ENCODE data around the gene SCN2B. TPM values are rescaled to one million over a fixed set of nuclear protein-coding genes. Genes with fewer than 3 reads are reported as not detected.

SCN2B gene
- total and polyA plus RNA-seq, 10 of the 15 experiments (the other 5 are each of a cell fraction or from before 2014, with no cell fraction given): 0.01 TPM; not detected in 9

GRCh38 chr11:118136801-118137200 is 39.6 kb downstream of the SCN2B start (continued):
- TF ChIP-seq CREM (IDR thresholded peaks at IDR 0.05; ENCODE audit: low read depth) (no peak), NFYB (IDR thresholded peaks at IDR 0.05; ENCODE audit: insufficient read depth, low read depth, low read length) (no peak)

DNA sequence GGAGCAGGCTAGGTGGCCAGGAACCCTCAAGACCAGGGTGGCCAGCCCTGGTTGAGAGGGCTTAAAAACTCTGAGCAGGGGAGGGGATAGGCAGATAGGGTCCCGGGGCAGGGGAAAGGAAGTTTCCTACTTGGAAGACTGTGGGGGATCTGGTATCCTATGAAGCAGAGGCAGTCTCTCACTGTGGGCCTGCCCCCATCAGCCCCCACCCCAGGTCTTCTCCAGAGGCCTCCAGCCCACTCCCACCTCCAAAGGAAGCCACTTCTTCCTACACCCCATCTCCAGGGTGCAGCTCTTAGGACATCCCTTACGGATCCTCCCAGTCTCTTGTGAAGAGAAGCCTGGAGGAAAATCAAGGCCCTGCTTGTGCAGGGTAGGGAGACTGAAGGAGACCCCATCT is 40.1 kb downstream of the SCN2B start:
- no peak overlapping the region for H3K27ac ChIP-seq (ENCODE audit: control insufficient read depth, insufficient read depth)
- peaks cover 3% of the 10 kb centered on the region in 2 experiments; a peak in 3 of 4 replicates for H3K27me3 ChIP-seq (replicated peaks in 1 of 2; ENCODE audit: control insufficient read depth in 2 of 2, insufficient read depth in 2 of 2, low read length in 1 of 2)
- FAIRE-seq: no peak
- H3K36me3 ChIP-seq (ENCODE audit: control insufficient read depth in 2 of 2, insufficient read depth in 2 of 2, low read length in 1 of 2): no peaks in the 10 kb centered on the region
- no peak for DNase-seq (ENCODE audit: low read depth, low spot score)
- H3K79me2 ChIP-seq (ENCODE audit: control insufficient read depth, insufficient read depth, low read length): no peaks in the 10 kb centered on the region
- 38% methylated on average over 1 of the region's 2 CpGs for WGBS (ENCODE audit: insufficient coverage, insufficient replicate concordance, low lambda C conversion rate, missing lambda C conversion rate)
- no peaks in the 10 kb centered on the region for H3K4me1 ChIP-seq (ENCODE audit: control insufficient read depth, insufficient read depth, low read length)
- in situ Hi-C loops (cut with MboI) (no loop called here), intact Hi-C loops (cut with micrococcal nuclease; ENCODE audit: unreplicated experiment) (no loop called here)
- no peak for TF ChIP-seq POLR2AphosphoS2 (IDR thresholded peaks at IDR 0.05; ENCODE audit: low read depth, low read length)
- TF ChIP-seq JUND (IDR thresholded peaks at IDR 0.05; ENCODE audit: low read depth, low read length): no peak
- TF ChIP-seq GABPA (IDR thresholded peaks at IDR 0.05; ENCODE audit: low read depth): no peak
- no peak for TF ChIP-seq CBX5 (IDR thresholded peaks at IDR 0.05; ENCODE audit: low read depth)
- no peak for TF ChIP-seq WRNIP1 (IDR thresholded peaks at IDR 0.05; ENCODE audit: borderline replicate concordance, low read depth, low read length)
- CTCF ChIA-PET: interaction anchor here (1.1 kb wide), 1 partner anchor 9 kb away, joined by 3 read pairs; no protein-coding TSS in a partner anchor
- no peak for ATAC-seq
- no peak overlapping the region for H3K4me2 ChIP-seq (ENCODE audit: control insufficient read depth, insufficient read depth)
- H3K4me3 ChIP-seq: no peak overlapping the region
- no peaks in the 10 kb centered on the region for H4K20me1 ChIP-seq (ENCODE audit: control insufficient read depth, insufficient read depth)
- SMC1A ChIA-PET (ENCODE audit: uncharacterized antibody, unreplicated experiment): interaction anchor here (2.1 kb wide), 1 partner anchor 18 kb away, joined by 7 read pairs; no protein-coding TSS in a partner anchor
- no TSS peak for BruUV-seq (replicated peaks)
- H3K9ac ChIP-seq (ENCODE audit: control insufficient read depth, insufficient read depth, low read length): no peak overlapping the region
- H2AFZ ChIP-seq (ENCODE audit: control insufficient read depth, low read depth, low read length): no peak overlapping the region
- POLR2A ChIA-PET: no interaction called here
- RAD21 ChIA-PET (ENCODE audit: unreplicated experiment): no interaction called here
- no peaks in the 10 kb centered on the region for H3K9me3 ChIP-seq (replicated peaks; ENCODE audit: control insufficient read depth, insufficient read depth, low read length)

DNA sequence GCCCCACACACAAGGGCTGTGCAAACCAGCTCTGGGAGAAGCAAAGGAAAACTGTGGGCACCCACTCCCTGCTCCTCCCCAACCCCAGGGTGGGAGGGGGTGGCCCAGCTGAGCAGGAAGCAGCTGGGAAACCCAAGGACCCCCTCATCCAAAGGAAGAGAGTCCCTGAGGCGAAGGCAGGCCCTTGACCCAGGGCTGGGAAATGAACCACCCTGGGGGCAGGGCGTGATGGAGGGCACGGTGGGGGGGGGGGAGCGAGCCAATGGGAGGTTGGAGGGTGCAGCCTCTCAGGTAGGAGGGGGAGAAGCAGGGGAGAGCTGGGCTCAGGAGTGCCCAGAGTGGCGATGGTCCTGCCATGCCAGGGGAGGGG is 40.7 kb downstream of the SCN2B start:
- H3K36me3 ChIP-seq (ENCODE audit: control insufficient read depth in 2 of 2, insufficient read depth in 2 of 2, low read length in 1 of 2): no peaks in the 10 kb centered on the region
- no peaks in the 10 kb centered on the region for H3K9me3 ChIP-seq (replicated peaks; ENCODE audit: control insufficient read depth, insufficient read depth, low read length)
- H3K27me3 ChIP-seq (replicated peaks in 1 of 2; ENCODE audit: control insufficient read depth in 2 of 2, insufficient read depth in 2 of 2, low read length in 1 of 2): peaks cover 3 to 5% of the 10 kb centered on the region in 2 experiments; a peak in 3 of 4 replicates
- ChIA-PET RAD21 (ENCODE audit: unreplicated experiment) (no interaction called here), SMC1A (ENCODE audit: uncharacterized antibody, unreplicated experiment) (no interaction called here), POLR2A (interaction anchor here (0.5 kb wide), 1 partner anchor 10 kb away, joined by 3 read pairs; no protein-coding TSS in a partner anchor), CTCF (no interaction called here)
- H3K4me2 ChIP-seq (ENCODE audit: control insufficient read depth, insufficient read depth): no peak overlapping the region
- no peaks in the 10 kb centered on the region for H4K20me1 ChIP-seq (ENCODE audit: control insufficient read depth, insufficient read depth)
- no peaks in the 10 kb centered on the region for H3K4me1 ChIP-seq (ENCODE audit: control insufficient read depth, insufficient read depth, low read length)
- WGBS (ENCODE audit: insufficient coverage, insufficient replicate concordance, low lambda C conversion rate, missing lambda C conversion rate): 0% methylated on average over 1 of the region's 5 CpGs
- FAIRE-seq (no peak), DNase-seq (ENCODE audit: low read depth, low spot score) (no peak), ATAC-seq (no peak)
- no peak overlapping the region for H3K27ac ChIP-seq (ENCODE audit: control insufficient read depth, insufficient read depth)
- no peak overlapping the region for H2AFZ ChIP-seq (ENCODE audit: control insufficient read depth, low read depth, low read length)
- H3K79me2 ChIP-seq (ENCODE audit: control insufficient read depth, insufficient read depth, low read length): no peaks in the 10 kb centered on the region
- BruUV-seq (replicated peaks): no TSS peak
- no peak overlapping the region for H3K9ac ChIP-seq (ENCODE audit: control insufficient read depth, insufficient read depth, low read length)
- H3K4me3 ChIP-seq: no peak overlapping the region
- intact Hi-C loops (cut with micrococcal nuclease; ENCODE audit: unreplicated experiment): no loop called here
- in situ Hi-C loops (cut with MboI): no loop called here
- TF ChIP-seq SUZ12 (IDR thresholded peaks at IDR 0.05; ENCODE audit: unreplicated experiment): no peak
- TF ChIP-seq NFYA (IDR thresholded peaks at IDR 0.05; ENCODE audit: borderline replicate concordance, low read depth, low read length): no peak
- TF ChIP-seq, protein P1, sequence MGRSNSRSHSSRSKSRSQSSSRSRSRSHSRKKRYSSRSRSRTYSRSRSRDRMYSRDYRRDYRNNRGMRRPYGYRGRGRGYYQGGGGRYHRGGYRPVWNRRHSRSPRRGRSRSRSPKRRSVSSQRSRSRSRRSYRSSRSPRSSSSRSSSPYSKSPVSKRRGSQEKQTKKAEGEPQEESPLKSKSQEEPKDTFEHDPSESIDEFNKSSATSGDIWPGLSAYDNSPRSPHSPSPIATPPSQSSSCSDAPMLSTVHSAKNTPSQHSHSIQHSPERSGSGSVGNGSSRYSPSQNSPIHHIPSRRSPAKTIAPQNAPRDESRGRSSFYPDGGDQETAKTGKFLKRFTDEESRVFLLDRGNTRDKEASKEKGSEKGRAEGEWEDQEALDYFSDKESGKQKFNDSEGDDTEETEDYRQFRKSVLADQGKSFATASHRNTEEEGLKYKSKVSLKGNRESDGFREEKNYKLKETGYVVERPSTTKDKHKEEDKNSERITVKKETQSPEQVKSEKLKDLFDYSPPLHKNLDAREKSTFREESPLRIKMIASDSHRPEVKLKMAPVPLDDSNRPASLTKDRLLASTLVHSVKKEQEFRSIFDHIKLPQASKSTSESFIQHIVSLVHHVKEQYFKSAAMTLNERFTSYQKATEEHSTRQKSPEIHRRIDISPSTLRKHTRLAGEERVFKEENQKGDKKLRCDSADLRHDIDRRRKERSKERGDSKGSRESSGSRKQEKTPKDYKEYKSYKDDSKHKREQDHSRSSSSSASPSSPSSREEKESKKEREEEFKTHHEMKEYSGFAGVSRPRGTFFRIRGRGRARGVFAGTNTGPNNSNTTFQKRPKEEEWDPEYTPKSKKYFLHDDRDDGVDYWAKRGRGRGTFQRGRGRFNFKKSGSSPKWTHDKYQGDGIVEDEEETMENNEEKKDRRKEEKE (IDR thresholded peaks at IDR 0.05): no peak
- TF ChIP-seq MTA2 (IDR thresholded peaks at IDR 0.05; ENCODE audit: low read depth): no peak
- no peak for TF ChIP-seq YY1 (IDR thresholded peaks at IDR 0.05; ENCODE audit: low read depth, low read length)
- TF ChIP-seq USF1 (IDR thresholded peaks at IDR 0.05; ENCODE audit: borderline replicate concordance, extremely low read length, insufficient read depth, low read depth, low read length): no peak
